GM23338 (cell line): ENCODE data around the gene CLDN11. TPM values are rescaled to one million over a fixed set of nuclear protein-coding genes. Genes with fewer than 3 reads are reported as not detected.

Experiments
- ATAC-seq: fragments of 200-7000 bp; cut with Tn5 transposase; 3 replicates; pipeline ENCODE4 v1.9.1; 2020
- DNase-seq: peaks from one replicate; pipeline ENCODE4 v3.0.0-alpha.2; 2015; ENCODE audit warnings: low spot score
- H2AFZ ChIP-seq: fragments of 200-600 bp; sonication (generic); 2 replicates; pipeline ENCODE4 v1.8.0; 2016; ENCODE audit warnings: antibody characterized with exemption, mild to moderate bottlenecking, moderate library complexity
- H3F3A ChIP-seq: fragments of 200-600 bp; sonication (generic); replicated peaks from 2 replicates; pipeline ENCODE4 v1.8.0; 2017; ENCODE audit warnings: antibody characterized with exemption, mixed run types, low read depth
- H3K27ac ChIP-seq: fragments of 200-600 bp; sonication (generic); 2 replicates; pipeline ENCODE4 v1.6.1; 2016; ENCODE audit warnings: low read depth
- H3K27me3 ChIP-seq: fragments of 200-600 bp; sonication (generic); 2 replicates; pipeline ENCODE4 v1.8.0; 2016; ENCODE audit warnings: mild to moderate bottlenecking, mixed run types, moderate library complexity; ENCODE audit not compliant: insufficient read depth
- H3K36me3 ChIP-seq: fragments of 200-600 bp; sonication (generic); 2 replicates; pipeline ENCODE4 v1.8.0; 2016; ENCODE audit warnings: mild to moderate bottlenecking; ENCODE audit not compliant: insufficient read depth
- H3K4me1 ChIP-seq: fragments of 200-600 bp; sonication (generic); 2 replicates; pipeline ENCODE4 v1.8.0; 2016; ENCODE audit warnings: mild to moderate bottlenecking, moderate library complexity; ENCODE audit not compliant: insufficient read depth
- H3K4me2 ChIP-seq: fragments of 200-600 bp; sonication (generic); 2 replicates; pipeline ENCODE4 v1.7.1; 2017; ENCODE audit warnings: mixed run types
- H3K4me3 ChIP-seq: fragments of 200-600 bp; sonication (generic); 2 replicates; pipeline ENCODE4 v1.6.1; 2016; ENCODE audit warnings: mixed run types
- H3K79me2 ChIP-seq: fragments of 200-600 bp; sonication (generic); replicated peaks from 2 replicates; pipeline ENCODE4 v1.8.0; 2017; ENCODE audit warnings: mild to moderate bottlenecking; ENCODE audit not compliant: insufficient read depth
- H3K9me2 ChIP-seq: fragments of 200-600 bp; sonication (generic); 2 replicates; pipeline ENCODE4 v1.8.0; 2017; ENCODE audit not compliant: insufficient read depth
- H4K20me1 ChIP-seq: fragments of 200-600 bp; sonication (generic); replicated peaks from 2 replicates; pipeline ENCODE4 v1.8.0; 2017; ENCODE audit warnings: mild to moderate bottlenecking; ENCODE audit not compliant: insufficient read depth
- H3K27ac Mint-ChIP-seq: 2 replicates; pipeline ENCODE4 v1.8.0; 2020; ENCODE audit warnings: inconsistent platforms, mild to moderate bottlenecking, moderate library complexity, mixed read lengths
- H3K27me3 Mint-ChIP-seq: 3 replicates; pipeline ENCODE4 v1.8.0; 2022; ENCODE audit warnings: low read depth, mild to moderate bottlenecking, moderate library complexity, mixed read lengths, inconsistent platforms; ENCODE audit not compliant: insufficient read depth, poor library complexity
- H3K36me3 Mint-ChIP-seq: 3 replicates; pipeline ENCODE4 v1.8.0; 2021; ENCODE audit warnings: low read depth, mild to moderate bottlenecking, inconsistent platforms, moderate library complexity, mixed read lengths
- H3K4me1 Mint-ChIP-seq: 3 replicates; pipeline ENCODE4 v1.8.0; 2020; ENCODE audit warnings: mild to moderate bottlenecking, inconsistent platforms, mixed read lengths
- H3K4me3 Mint-ChIP-seq: 3 replicates; pipeline ENCODE4 v1.8.0; 2021; ENCODE audit warnings: moderate library complexity, mild to moderate bottlenecking, inconsistent platforms, mixed read lengths
- H3K9me3 Mint-ChIP-seq: 3 replicates; pipeline ENCODE4 v1.8.0; 2020; ENCODE audit warnings: moderate library complexity, mild to moderate bottlenecking, inconsistent platforms, mixed read lengths
- CREB1 ChIP-seq: fragments of 250-450 bp; sonication (Bioruptor Pico); IDR thresholded peaks from 2 replicates; pipeline ENCODE4 v1.5.0; 2020; ENCODE audit warnings: low read depth, mild to moderate bottlenecking, moderate library complexity
- CTCF ChIP-seq, 2 experiments: fragments of 200-600 bp in 1 of 2; sonication (generic) in 1 of 2; conservative IDR thresholded peaks; 2 replicates each; pipeline versions ENCODE4 v1.5.1 to v1.6.1; 2016 to 2017; ENCODE audit warnings: antibody characterized with exemption in 2 of 2, low read depth in 2 of 2, mild to moderate bottlenecking in 2 of 2, moderate library complexity in 1 of 2
- EZH2 ChIP-seq: fragments of 200-600 bp; sonication (generic); IDR thresholded peaks from one replicate; pipeline ENCODE4 v1.8.0; 2017; ENCODE audit warnings: antibody characterized with exemption, mild to moderate bottlenecking, low read depth; ENCODE audit not compliant: unreplicated experiment
- EZH2phosphoT487 ChIP-seq: fragments of 200-600 bp; sonication (generic); IDR thresholded peaks from one replicate; pipeline ENCODE4 v1.8.1; 2018; ENCODE audit warnings: antibody characterized with exemption; ENCODE audit not compliant: unreplicated experiment
- JUNB ChIP-seq: IDR thresholded peaks from one replicate; pipeline ENCODE4 v1.6.1; 2016; ENCODE audit warnings: antibody characterized with exemption; ENCODE audit not compliant: unreplicated experiment
- NANOG ChIP-seq: IDR thresholded peaks from 2 replicates; pipeline ENCODE4 v1.6.1; 2016; ENCODE audit warnings: antibody characterized with exemption, borderline replicate concordance
- POLR2AphosphoS5 ChIP-seq: IDR thresholded peaks from 2 replicates; pipeline ENCODE4 v1.6.1; 2016; ENCODE audit warnings: antibody characterized with exemption, low read depth
- REST ChIP-seq: IDR thresholded peaks from one replicate; pipeline ENCODE4 v1.6.1; 2018; ENCODE audit warnings: antibody characterized with exemption; ENCODE audit not compliant: unreplicated experiment
- STAT1 ChIP-seq: IDR thresholded peaks from one replicate; pipeline ENCODE4 v1.6.1; 2016; ENCODE audit warnings: antibody characterized with exemption; ENCODE audit not compliant: unreplicated experiment
- ZNF114 ChIP-seq: fragments of 250-450 bp; sonication (Bioruptor Pico); IDR thresholded peaks from 2 replicates; pipeline ENCODE4 v1.5.0; 2020; ENCODE audit warnings: mild to moderate bottlenecking, moderate library complexity
- ZNF331 ChIP-seq: fragments of 250-450 bp; sonication (Bioruptor Pico); IDR thresholded peaks from 2 replicates; pipeline ENCODE4 v1.5.0; 2020; ENCODE audit warnings: low read depth, mild to moderate bottlenecking, moderate library complexity
- polyA plus RNA-seq: library from polyadenylated mRNA; unstranded; fragments of >200 nt; fragmentation: Nextera tagmentation; extraction: Ambion mirVana; gene quantifications from 2 replicates; pipeline ENCODE4 v1.2.1, GENCODE V29; 2016
- total RNA-seq: library from RNA; depleted of rRNA; stranded (reverse); fragments of >200 nt; shearing (Covaris generic); gene quantifications from 2 replicates; pipeline ENCODE4 v1.2.3, GENCODE V29; 2014
- TF ChIP-seq, protein P1 (sequence below): fragments of 250-450 bp; sonication (Bioruptor Pico); IDR thresholded peaks from 2 replicates; pipeline ENCODE4 v1.5.0; 2020; ENCODE audit warnings: mild to moderate bottlenecking, moderate library complexity
- TF ChIP-seq, protein P2 (sequence below): IDR thresholded peaks from 2 replicates; pipeline ENCODE4 v1.6.1; 2016; ENCODE audit warnings: antibody characterized with exemption

The CLDN11 gene
- total and polyA plus RNA-seq, 2 experiments from 2014 or later: 5.2 to 8.3 TPM

- H3K36me3 Mint-ChIP-seq: no peaks in the 10 kb centered on the region
- no peaks in the 10 kb centered on the region for H3K4me1 Mint-ChIP-seq
- Histone ChIP-seq H4K20me1 (no peaks in the 10 kb centered on the region; the same call in 1 of the 2 replicates), H3K4me2 (no peak overlapping the region), H3K27me3 (no peaks in the 10 kb centered on the region), H2AFZ (no peak overlapping the region), H3K4me3 (no peak overlapping the region), H3K9me2 (no peaks in the 10 kb centered on the region), H3K36me3 (no peaks in the 10 kb centered on the region), H3K27ac (no peak overlapping the region), H3K79me2 (no peaks in the 10 kb centered on the region), H3F3A (no peaks in the 10 kb centered on the region), H3K4me1 (no peaks in the 10 kb centered on the region)
- no peaks in the 10 kb centered on the region for H3K27me3 Mint-ChIP-seq
- ATAC-seq (no peak), DNase-seq (no peak)
- H3K27ac Mint-ChIP-seq: no peak overlapping the region
- TF ChIP-seq NANOG (no peak), REST (no peak), STAT1 (no peak), ZNF331 (CRISPR knock-in tag) (no peak), ZNF114 (CRISPR knock-in tag) (no peak), EZH2 (no peak), JUNB (no peak), CREB1 (CRISPR knock-in tag) (no peak), POLR2AphosphoS5 (no peak), EZH2phosphoT487 (no peak), CTCF (conservative IDR thresholded peaks at IDR 0.05; ENCODE audit: low read depth in 2 of 2) (no peak)
- TF ChIP-seq, protein P1, sequence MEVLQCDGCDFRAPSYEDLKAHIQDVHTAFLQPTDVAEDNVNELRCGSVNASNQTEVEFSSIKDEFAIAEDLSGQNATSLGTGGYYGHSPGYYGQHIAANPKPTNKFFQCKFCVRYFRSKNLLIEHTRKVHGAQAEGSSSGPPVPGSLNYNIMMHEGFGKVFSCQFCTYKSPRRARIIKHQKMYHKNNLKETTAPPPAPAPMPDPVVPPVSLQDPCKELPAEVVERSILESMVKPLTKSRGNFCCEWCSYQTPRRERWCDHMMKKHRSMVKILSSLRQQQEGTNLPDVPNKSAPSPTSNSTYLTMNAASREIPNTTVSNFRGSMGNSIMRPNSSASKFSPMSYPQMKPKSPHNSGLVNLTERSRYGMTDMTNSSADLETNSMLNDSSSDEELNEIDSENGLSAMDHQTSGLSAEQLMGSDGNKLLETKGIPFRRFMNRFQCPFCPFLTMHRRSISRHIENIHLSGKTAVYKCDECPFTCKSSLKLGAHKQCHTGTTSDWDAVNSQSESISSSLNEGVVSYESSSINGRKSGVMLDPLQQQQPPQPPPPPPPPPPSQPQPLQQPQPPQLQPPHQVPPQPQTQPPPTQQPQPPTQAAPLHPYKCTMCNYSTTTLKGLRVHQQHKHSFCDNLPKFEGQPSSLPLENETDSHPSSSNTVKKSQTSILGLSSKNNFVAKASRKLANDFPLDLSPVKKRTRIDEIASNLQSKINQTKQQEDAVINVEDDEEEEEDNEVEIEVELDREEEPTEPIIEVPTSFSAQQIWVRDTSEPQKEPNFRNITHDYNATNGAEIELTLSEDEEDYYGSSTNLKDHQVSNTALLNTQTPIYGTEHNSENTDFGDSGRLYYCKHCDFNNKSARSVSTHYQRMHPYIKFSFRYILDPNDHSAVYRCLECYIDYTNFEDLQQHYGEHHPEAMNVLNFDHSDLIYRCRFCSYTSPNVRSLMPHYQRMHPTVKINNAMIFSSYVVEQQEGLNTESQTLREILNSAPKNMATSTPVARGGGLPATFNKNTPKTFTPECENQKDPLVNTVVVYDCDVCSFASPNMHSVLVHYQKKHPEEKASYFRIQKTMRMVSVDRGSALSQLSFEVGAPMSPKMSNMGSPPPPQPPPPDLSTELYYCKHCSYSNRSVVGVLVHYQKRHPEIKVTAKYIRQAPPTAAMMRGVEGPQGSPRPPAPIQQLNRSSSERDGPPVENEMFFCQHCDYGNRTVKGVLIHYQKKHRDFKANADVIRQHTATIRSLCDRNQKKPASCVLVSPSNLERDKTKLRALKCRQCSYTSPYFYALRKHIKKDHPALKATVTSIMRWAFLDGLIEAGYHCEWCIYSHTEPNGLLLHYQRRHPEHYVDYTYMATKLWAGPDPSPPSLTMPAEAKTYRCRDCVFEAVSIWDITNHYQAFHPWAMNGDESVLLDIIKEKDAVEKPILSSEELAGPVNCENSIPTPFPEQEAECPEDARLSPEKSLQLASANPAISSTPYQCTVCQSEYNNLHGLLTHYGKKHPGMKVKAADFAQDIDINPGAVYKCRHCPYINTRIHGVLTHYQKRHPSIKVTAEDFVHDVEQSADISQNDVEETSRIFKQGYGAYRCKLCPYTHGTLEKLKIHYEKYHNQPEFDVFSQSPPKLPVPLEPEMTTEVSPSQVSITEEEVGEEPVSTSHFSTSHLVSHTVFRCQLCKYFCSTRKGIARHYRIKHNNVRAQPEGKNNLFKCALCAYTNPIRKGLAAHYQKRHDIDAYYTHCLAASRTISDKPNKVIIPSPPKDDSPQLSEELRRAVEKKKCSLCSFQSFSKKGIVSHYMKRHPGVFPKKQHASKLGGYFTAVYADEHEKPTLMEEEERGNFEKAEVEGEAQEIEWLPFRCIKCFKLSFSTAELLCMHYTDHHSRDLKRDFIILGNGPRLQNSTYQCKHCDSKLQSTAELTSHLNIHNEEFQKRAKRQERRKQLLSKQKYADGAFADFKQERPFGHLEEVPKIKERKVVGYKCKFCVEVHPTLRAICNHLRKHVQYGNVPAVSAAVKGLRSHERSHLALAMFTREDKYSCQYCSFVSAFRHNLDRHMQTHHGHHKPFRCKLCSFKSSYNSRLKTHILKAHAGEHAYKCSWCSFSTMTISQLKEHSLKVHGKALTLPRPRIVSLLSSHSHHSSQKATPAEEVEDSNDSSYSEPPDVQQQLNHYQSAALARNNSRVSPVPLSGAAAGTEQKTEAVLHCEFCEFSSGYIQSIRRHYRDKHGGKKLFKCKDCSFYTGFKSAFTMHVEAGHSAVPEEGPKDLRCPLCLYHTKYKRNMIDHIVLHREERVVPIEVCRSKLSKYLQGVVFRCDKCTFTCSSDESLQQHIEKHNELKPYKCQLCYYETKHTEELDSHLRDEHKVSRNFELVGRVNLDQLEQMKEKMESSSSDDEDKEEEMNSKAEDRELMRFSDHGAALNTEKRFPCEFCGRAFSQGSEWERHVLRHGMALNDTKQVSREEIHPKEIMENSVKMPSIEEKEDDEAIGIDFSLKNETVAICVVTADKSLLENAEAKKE (CRISPR knock-in tag): no peak
- TF ChIP-seq, protein P2, sequence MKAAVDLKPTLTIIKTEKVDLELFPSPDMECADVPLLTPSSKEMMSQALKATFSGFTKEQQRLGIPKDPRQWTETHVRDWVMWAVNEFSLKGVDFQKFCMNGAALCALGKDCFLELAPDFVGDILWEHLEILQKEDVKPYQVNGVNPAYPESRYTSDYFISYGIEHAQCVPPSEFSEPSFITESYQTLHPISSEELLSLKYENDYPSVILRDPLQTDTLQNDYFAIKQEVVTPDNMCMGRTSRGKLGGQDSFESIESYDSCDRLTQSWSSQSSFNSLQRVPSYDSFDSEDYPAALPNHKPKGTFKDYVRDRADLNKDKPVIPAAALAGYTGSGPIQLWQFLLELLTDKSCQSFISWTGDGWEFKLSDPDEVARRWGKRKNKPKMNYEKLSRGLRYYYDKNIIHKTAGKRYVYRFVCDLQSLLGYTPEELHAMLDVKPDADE: no peak
- H3K4me3 Mint-ChIP-seq: no peak overlapping the region
- H3K9me3 Mint-ChIP-seq: no peaks in the 10 kb centered on the region
These were observed 13.6 kb upstream of the CLDN11 start for GRCh38 chr3:170405101-170405500.
